ENCODE measurements around the gene EVI5L.

- TF ChIP-seq CTCF (conservative IDR thresholded peaks at IDR 0.05; ENCODE audit: low read length) (no peak), EZH2phosphoT487 (IDR thresholded peaks at IDR 0.05; ENCODE audit: borderline replicate concordance) (no peak)
Measured at GRCh38 chr19:7910321-7911161, 80.5 kb downstream of the EVI5L start.
